Peyer's patch (tissue), 4 donors: ENCODE results near the gene SYNE2.

Source experiments
- POLR2A ChIP-seq, 2 donors: fragments of 450-650 bp; IDR thresholded peaks; one replicate each; pipeline ENCODE4 v1.5.1; 2017; ENCODE audit warnings: antibody characterized with exemption in 2 of 2, mild to moderate bottlenecking in 2 of 2, moderate library complexity in 2 of 2
- TF ChIP-seq, protein P1 (sequence below), 6 experiments: fragments of 450-650 bp in 4 of 6; fragments of 200-600 bp in 2 of 6; sonication (generic) in 1 of 6; IDR thresholded peaks; one replicate each; pipeline ENCODE4 v1.5.1; 2017 to 2019; ENCODE audit warnings: antibody characterized with exemption in 6 of 6, mild to moderate bottlenecking in 3 of 6, moderate library complexity in 1 of 6

DNA sequence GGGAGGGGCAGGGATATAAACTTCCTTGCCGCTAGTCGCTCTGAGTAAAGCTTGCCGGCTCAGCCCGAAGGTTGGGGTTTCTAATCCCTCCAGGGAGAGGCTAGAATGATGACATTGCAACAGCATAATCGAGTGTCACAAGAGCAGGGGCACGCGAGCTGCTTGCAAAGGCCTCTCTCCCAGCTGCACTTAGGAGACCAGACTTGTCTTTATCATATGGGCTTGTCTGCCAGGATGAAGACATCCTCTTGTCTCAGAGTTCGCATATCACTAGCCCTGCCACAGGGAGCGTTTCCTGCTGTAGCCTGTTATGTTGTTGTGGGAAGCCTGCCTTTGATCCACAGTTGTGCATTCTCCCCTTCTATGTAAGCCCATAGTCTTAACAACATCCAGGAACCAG lies 261.4 kb downstream of the SYNE2 start:
- TF ChIP-seq, protein P1, sequence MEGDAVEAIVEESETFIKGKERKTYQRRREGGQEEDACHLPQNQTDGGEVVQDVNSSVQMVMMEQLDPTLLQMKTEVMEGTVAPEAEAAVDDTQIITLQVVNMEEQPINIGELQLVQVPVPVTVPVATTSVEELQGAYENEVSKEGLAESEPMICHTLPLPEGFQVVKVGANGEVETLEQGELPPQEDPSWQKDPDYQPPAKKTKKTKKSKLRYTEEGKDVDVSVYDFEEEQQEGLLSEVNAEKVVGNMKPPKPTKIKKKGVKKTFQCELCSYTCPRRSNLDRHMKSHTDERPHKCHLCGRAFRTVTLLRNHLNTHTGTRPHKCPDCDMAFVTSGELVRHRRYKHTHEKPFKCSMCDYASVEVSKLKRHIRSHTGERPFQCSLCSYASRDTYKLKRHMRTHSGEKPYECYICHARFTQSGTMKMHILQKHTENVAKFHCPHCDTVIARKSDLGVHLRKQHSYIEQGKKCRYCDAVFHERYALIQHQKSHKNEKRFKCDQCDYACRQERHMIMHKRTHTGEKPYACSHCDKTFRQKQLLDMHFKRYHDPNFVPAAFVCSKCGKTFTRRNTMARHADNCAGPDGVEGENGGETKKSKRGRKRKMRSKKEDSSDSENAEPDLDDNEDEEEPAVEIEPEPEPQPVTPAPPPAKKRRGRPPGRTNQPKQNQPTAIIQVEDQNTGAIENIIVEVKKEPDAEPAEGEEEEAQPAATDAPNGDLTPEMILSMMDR (IDR thresholded peaks at IDR 0.05), result no peak
- TF ChIP-seq POLR2A (IDR thresholded peaks at IDR 0.05), result no peak
